Measurements from ENCODE around the gene KRT86.
"Not testable (repeated sequence)": the region's sequence is repeated elsewhere in the genome, so short reads cannot be mapped to it uniquely, and the experiment has no call there.

Gene KRT86

DNA sequence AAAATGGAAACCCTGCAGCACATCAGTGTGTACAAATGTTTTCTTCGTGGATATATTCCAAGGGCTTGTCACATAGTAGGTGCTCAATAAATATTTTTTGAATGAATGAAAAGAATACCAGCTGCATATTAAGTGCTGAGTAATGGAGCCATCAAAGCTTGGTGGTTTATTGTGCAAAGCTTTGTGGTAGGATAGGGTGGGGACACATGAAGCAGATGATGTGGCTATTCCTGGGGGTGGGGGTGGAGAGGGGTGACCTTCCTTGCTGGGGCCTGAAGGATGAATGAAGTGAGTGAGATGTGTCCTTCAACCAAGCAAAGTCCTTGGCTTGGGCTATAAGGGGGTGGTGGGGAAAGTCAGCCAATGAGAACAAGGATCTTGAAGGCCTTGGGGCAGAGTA, 21.2 kb downstream of the KRT86 start:
- DNase-seq: no peak

DNA sequence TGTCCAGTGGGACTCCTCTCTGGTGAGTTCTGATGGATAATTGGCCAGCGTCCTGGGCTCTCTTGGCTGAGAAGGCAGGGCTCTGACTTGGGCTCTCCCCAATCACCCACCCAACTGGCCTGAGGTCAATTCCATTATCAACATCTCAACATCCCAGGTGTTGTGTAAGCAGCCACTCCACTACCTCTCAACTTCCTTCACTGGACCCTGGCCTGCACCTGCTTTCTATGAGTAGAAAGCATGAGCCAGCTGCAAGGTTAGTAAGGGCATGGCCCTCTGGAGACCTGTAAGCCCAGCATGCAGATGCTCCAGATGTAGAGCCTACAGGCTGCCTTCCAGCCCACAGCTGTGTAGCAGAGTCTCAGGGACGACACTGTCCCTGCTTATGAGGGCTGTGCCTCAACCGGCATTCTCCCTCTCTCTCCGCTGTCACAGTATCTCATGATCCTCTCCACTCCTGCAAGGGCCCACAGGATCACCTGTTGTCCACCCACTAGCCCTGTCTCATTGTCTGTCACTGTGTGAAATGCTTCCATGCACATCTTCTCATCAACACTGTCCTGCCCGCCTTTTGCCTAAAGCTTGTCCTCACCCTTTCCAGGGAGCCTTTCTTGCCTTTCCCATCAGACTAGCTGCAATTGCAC, 22.2 kb downstream of the KRT86 start:
- DNase-seq: no peak

DNA sequence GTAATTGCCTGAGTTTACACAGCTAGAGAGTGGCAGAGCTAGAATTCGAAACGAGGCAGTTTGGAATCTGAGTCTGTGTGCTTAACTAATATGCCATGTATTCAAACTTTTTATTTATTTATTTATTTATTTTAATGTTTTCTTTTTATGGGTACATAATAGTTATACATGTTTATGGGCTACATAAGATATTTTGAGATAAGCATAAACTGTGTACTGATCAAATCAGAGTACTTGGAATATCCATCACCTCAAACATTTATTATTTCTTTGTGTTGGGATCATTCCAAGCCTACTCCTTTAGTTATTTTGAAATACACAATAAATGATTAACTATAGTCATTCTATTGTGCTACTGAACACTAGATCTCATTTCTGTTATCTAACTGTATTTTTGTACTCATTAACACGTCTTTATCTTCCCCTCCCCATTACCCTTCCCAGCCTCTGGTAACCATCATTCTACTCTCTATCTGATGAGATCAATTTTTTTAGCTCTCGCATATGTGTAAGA, 24.3 kb downstream of the KRT86 start:
- no peak for DNase-seq

DNA sequence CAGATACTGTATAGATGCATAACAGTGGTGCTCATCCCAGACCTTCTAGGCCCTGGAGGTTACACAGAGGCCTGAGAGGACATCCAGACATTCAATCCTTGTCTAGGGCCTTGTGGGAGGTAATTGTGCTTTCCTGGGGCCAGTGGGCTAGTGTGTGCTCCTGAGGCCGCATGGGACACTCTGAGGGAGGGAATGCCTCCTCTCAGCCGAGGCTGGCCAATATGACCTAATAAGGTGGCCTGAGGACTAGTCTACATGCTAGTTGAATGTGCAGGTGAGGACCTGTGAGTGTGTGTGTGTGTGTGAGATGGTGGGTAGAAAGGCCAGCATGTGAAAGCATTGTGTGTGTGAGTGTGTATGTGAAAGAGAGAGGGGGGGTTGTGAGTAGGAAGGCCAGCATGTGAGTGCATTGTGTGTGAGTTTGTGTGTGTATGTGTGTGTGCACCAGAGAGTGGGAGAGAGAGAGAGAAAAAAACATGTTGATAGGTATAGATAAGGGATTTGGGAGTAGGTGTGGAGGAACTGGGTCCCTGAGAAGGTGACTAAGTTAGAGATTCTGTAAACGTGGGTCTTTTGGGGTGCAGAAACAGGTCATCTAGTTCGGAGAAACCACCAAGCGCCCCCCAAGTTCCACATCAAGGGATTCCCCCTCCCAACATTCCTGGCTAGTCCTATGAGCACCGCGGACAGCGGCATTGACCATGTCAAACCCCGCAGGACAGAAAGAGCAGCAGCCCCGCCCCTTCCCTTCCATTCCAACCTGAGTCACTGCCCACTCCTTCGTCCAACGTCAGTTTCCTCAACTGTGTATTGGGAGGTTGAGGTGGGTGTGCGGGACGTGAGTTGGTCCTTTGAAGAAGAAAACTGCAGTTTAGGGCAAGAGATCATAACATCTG, 26.6 kb downstream of the KRT86 start:
- DNase-seq: no peak

DNA sequence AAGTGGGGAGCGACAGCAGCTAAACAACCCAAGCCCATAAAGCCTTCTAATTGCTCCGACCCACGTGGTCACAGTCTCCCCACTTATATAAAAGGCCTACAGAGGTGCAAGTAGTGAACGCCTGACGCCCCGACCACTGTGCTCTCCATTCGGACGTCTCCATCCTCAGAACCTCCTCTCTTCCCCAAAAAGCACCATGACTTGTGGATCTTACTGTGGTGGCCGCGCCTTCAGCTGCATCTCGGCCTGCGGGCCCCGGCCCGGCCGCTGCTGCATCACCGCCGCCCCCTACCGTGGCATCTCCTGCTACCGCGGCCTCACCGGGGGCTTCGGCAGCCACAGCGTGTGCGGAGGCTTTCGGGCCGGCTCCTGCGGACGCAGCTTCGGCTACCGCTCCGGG, 27.3 kb downstream of the KRT86 start:
- not testable (repeated sequence) for DNase-seq

DNA sequence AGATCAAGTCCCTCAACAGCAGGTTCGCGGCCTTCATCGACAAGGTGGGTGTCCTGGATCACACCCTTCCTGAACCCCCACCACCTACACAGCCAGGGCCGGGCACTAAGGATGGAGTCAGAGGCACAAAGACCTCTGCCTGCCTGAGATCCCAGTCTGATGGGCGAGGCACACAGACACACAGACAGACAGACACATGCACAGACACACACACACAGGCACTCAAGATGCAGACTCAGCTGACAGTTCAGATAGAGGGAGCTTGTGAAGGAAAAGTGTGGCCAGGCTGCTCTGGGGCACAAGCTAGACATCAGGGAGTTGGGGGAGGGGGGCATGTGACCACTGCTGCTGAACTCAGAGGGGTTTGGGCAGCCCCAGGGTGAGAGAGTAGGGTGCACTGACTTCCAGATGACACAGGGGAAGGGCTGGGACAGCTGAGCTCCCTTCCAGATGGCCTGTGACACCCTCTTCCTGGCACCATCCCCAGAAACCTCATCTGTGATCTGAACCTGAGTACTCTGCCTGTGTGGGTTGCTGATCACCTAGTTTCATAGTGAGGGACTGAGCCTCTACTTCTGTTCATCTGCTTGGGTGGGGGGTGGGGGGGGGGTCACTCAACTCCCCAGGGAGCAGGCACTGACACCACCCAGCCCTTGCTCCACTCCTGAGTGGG, 27.9 kb downstream of the KRT86 start:
- not testable (repeated sequence) for DNase-seq

DNA sequence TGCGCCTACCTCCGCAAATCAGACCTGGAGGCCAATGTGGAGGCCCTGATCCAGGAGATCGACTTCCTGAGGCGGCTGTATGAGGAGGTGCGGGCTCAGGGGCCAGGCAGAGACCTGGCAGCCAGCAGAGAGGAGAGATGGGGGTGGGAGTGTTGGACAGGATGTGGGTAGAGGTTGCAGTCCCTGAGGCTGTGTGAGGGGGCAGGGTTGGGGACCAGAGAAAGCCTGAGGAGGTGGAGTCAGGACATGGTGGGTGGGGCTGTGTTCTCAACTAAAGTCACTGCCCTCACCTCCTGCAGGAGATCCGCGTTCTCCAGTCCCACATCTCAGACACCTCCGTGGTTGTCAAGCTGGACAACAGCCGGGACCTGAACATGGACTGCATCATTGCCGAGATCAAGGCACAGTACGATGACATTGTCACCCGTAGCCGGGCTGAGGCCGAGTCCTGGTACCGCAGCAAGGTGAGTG, 30.5 kb downstream of the KRT86 start:
- DNase-seq: not testable (repeated sequence)

DNA sequence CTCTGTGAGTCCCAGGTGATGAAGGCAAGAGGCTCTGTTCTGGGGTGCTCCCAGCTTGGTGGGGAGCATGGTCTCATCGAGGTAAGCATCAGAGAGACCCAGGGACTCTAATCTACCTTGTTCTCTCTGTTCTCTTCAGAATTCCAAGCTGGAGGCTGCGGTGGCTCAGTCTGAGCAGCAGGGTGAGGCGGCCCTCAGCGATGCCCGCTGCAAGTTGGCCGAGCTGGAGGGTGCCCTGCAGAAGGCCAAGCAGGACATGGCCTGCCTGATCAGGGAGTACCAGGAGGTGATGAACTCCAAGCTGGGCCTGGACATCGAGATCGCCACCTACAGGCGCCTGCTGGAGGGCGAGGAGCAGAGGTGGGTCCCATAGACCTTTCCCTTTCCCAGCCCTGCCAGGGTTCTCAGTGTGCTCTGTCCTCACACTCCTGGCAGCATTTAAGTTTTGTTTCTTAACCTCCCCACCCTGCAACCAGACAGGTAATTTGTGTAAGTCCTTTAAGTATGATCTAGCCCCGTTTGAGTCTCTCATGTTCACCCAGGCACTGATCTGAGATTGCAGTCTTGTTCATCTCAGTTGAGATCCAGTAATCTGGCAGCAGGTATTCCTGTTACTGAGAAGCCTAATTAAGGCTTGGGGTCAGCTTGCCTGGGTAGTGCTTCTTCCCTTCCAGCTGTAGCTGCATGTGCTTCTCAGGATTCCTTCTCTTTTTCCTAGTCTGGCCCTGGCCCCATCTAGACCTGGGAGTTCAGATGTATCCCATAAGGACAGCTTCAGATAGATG, 31.7 kb downstream of the KRT86 start:
- no peak for DNase-seq

DNA sequence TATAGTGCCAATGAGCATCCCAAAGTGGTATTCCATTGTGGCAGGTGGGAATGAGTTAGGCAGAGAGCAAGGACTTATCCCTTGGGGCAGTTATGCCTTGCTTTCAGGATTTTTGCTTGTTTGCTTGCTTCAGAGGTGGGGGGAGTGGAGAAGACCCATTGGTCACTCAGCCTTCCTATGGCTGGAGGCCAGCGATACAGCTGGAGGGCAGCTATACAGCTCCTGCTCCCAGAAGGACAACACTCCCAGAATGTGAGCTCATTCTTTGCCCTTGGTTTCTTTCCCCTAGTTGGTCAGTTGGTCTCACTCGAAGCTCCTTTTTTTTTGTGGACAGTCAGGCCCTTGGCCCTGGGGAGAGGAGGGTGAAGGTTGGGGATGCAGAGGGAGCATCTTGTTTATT, 32.3 kb downstream of the KRT86 start:
- no peak for DNase-seq

DNA sequence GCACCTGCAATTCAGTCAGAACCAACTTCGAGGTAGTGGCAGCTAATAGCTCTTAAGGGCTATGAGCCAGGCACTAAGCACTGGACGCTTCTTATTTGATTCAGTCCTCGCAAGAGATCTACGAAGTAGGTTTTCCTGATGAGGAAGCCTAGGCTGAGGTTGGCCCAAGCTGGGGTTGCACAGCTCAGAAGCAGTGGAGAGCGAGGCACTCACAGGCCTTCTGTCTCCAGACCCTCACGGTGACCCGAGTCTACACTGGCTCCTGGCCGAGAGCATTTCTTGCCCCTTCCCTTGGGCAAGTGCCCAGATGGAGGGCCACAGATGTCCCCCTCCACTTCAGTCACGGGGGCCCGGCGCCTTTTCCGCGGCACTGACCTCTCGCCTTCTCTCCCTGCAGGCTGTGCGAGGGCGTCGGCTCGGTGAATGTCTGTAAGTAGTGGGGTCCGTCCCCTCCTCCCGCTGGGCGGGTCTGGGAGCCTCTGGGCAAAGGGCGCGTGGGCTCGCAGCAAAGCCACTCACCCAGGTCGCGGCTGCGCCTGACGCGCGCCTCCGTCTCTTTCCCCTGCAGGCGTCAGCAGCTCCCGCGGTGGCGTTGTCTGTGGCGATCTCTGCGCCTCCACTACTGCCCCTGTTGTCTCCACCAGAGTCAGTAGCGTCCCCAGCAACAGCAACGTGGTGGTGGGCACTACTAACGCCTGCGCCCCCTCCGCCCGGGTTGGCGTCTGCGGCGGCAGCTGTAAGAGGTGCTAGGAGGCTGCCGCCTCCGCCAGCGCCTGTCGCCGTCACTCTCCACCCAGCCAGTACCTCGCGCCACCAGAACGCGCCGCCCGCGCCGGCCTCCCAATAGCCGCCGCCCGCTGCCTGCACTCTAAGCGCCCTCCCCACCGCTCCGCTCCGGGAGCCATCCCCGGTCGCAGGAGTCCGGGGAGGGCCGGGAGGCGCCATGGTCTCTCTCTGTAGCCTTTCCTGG, 33.7 kb downstream of the KRT86 start:
- no peak for DNase-seq

DNA sequence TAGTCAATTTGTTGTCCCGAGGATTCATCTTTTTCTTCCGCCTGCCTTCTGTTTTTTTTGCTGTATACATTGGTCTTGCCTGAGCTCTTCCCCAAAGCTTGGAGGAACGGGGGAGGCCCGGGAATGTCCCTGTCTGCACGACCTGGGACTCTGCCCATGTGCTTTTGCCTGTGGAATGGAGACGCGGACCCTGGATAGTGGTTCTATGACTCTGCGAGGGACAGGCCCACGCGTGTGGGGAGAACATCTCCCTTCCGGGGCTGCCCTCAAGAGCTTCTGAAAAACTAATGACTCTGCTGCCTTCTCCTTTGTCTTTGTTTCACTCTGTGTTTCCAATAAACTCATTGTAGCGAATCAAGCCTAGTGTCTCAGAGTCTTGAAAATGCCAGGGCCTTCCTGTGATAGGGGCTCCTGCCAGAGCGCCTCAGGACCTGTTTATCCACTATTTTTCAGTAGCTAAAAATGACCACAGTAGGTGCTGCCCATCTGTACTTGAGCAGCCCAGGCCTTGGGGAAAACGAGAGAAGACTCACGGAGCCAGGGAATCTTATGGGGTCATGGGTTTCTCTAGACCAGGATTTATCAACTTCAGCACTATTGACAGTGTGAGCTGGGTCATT, 34.5 kb downstream of the KRT86 start:
- DNase-seq: no peak

DNA sequence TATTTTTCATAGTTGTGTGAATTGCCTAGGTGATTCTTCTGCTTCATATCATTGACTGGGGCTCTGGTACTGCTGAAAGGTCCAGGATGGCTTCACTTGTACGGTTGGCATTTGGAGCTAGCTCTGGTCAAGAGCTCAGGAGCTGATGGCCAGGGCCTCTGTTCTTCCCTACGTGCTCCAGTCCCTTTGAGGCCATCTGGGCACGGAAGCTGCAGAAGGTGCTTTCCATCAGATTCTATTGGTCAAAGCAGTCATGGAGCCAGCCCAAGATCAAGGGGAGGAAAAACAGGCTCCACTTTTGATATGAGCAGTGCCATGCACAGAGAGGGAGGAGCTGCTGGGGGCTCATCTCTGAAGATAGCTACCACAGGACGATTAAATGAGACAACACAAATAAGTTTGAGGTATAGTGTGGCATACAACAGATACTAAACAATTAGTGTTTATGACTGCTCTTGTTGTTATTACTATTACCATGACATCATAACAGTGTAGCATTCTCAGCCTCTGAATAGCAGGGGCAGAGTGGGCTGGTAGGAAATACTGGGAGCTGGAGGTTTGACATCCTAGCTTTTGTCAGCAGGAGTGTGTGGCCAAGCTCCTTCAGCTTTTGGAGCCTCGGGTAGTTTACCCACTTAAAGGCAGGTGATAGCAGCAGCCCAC, 36.3 kb downstream of the KRT86 start:
- no peak for DNase-seq

DNA sequence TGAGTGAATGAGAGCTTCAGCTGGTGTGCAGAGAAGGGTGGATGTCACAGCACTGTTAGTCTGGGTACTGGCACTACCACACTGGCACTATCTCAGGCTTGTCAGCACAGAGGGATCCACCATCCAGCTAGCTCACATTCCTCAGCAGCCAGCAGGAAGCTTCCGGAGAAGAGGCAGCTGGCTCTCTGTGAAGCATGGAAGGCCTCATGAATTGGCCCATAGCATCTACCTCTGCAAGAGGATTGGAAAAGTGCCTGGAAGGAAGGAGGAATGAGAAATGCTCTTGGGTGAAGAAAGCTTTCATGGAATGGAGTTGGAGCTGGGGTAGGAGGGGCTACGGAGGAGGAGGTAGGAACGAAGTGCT, 36.8 kb downstream of the KRT86 start:
- no peak for DNase-seq

DNA sequence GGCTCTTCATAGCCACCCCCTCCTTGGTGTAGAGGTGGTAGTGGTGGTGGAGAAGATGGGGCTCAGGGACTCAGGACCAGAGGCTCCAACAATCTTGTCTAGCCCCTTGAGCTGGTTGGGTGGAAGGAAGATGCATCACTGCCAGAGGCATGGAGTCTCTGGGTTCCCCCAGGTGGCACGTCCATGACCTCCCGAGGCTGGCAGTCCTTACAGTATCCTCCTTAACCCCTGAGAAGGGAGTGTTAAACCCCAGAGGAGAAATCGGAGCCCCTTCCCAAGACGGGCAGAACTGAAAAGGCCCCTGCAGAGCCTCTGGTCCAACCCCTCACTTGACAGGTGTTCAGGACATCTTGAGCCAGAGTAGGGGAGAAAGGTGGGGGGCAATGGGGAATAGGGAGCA, 37.6 kb downstream of the KRT86 start:
- DNase-seq: no peak

DNA sequence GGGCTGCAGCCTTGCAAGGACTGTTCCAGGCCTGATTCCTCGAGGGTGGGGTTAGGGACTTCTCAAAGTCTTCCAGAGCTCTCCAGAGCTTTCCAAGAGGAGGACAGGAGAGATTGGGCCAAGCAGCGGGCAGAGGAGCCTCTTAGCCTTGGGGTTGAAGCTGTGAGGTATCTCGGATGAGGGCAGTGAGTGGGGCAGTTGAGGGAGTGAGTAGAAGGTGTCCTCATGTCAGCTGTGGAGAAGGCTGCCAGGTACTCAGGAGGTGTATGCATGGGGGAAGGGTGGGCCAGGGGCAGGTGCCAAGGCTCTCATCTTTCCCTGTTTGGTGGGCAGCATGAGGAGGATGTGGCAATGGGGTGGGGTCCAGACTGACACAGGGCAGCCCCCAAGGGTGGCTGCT, 39.0 kb downstream of the KRT86 start:
- DNase-seq: no peak

DNA sequence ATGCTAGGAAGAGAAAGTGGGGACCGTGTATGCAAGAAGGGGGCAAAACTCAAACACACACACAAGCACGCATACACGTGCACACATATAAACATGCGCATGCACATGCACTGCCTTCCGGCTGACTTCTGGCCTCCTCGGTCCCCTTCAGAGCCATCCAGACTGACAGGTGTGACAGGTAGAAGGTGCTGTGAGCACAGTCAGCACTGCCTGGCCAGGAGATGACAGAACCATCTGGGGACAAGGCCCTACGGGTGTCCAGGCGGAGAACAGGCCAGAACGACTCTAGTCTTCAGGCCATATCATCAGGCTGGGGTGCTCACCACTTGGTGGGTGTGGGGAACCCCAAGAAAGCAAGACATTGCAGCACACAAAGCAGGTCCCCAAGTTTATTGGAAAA, 39.5 kb downstream of the KRT86 start:
- no peak for DNase-seq

DNA sequence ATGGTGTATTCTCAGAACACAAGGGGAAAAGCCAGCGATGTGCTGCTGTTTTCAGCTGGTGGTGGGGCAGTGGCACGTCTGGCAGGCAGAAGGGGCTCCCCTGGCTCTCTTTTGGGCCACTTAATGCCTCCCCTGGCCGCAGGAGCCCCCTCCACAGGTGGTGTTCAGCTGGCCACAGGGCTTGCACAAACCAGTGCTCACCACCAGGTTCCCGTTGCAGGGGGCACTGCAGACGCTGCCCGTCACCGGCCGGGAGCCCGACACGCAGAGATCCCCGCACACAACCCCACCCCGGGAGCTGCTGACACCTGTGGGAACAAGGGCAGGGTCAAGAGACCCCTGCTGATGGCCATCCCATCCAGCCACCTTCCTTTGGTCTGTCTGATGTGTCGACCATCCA, 40.1 kb downstream of the KRT86 start:
- DNase-seq: no peak

DNA sequence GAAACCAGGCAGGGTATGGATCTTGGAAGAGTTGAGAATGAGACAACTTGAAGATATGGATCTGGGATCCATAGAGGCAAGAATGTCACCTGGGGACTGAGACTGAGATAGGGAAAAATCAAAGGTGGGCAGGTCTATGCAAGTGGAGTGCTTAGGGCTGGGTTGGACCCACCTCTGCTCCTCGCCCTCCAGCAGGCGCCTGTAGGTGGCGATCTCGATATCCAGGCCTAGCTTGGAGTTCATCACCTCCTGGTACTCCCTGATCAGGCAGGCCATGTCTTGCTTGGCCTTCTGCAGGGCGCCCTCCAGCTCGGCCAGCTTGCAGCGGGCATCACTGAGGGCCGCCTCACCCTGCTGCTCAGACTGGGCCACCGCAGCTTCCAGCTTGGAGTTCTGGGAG, 41.3 kb downstream of the KRT86 start:
- not testable (repeated sequence) for DNase-seq

DNA sequence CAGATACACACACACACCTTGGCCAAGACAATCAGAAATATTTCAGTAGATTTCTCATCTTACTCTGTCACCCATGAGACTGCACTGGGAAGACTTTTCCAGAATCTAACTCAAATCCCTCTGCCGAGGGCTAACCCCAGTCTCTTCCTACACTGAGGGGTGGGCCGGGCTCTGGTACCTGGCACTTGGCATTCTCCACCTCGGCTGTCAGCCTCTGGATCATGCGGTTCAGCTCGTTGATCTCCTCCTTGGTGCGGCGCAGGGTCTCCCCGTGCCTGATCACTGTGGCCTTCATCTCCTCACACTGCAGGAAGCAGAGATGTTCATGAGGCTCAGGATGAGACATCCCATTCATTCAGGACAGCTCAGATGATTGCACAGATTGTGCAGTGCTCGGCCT, 41.8 kb downstream of the KRT86 start:
- no peak for DNase-seq

DNA sequence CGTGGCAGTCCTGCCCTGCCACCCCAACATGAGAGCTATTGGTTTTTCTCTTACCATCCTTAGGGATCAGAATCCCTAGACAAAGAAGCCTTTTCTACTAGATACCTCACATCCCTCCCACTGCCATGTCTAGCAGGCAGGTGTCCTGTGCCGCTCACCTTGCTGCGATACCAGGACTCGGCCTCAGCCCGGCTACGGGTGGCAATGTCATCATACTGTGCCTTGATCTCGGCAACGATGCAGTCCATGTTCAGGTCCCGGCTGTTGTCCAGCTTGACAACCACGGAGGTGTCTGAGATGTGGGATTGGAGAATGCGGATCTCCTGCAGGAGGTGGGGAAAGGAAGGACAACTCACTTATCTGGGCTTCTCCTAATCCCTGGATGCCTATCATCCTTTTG, 42.3 kb downstream of the KRT86 start:
- DNase-seq: no peak
